ENCODE measurements around the gene PADI3.
A peak's percentile ranks its signal among the peaks of the same experiment; 100 is the strongest.
"Not testable (repeated sequence)": the region's sequence is repeated elsewhere in the genome, so short reads cannot be mapped to it uniquely, and the experiment has no call there.

The PADI3 gene

GRCh38 chr1:17217607-17218006 lies 31.3 kb upstream of the PADI3 start:
- no peak for DNase-seq

- no peak for DNase-seq
These were observed 30.0 kb upstream of the PADI3 start for GRCh38 chr1:17218939-17219338.

GRCh38 chr1:17220287-17220686 lies 28.6 kb upstream of the PADI3 start:
- no peak for DNase-seq

- DNase-seq: no peak
These were observed 26.3 kb upstream of the PADI3 start for GRCh38 chr1:17222557-17222956.

GRCh38 chr1:17224434-17224833 lies 24.5 kb upstream of the PADI3 start:
- no peak for DNase-seq

- no peak for DNase-seq
These were observed 23.8 kb upstream of the PADI3 start for GRCh38 chr1:17225140-17225539.

GRCh38 chr1:17227358-17227915 lies 21.5 kb upstream of the PADI3 start:
- no peak for DNase-seq

GRCh38 chr1:17228619-17229018 lies 20.3 kb upstream of the PADI3 start:
- no peak for DNase-seq

- DNase-seq: no peak
These were observed 19.5 kb upstream of the PADI3 start for GRCh38 chr1:17229379-17229778.

- DNase-seq: no peak
These were observed 18.8 kb upstream of the PADI3 start for GRCh38 chr1:17230106-17230505.

- no peak for DNase-seq
These were observed 18.1 kb upstream of the PADI3 start for GRCh38 chr1:17230671-17231310.

GRCh38 chr1:17232759-17233661 lies 15.9 kb upstream of the PADI3 start:
- DNase-seq: no peak

- no peak for DNase-seq
These were observed 15.1 kb upstream of the PADI3 start for GRCh38 chr1:17233675-17234320.

- no peak for DNase-seq
These were observed 14.5 kb upstream of the PADI3 start for GRCh38 chr1:17234405-17234804.

GRCh38 chr1:17235135-17235885 lies 13.6 kb upstream of the PADI3 start:
- no peak for DNase-seq

- DNase-seq: peak; percentile 57 to 86 (median 76)
These were observed 11.9 kb upstream of the PADI3 start for GRCh38 chr1:17236779-17237560.

- DNase-seq: no peak
These were observed 11.4 kb upstream of the PADI3 start for GRCh38 chr1:17237561-17237903.

GRCh38 chr1:17239420-17239819 lies 9.5 kb upstream of the PADI3 start:
- no peak for DNase-seq

- DNase-seq: not testable (repeated sequence)
These were observed 7.7 kb upstream of the PADI3 start for GRCh38 chr1:17241011-17241779.

- DNase-seq: not testable (repeated sequence)
These were observed 7.2 kb upstream of the PADI3 start for GRCh38 chr1:17241780-17242074.

- DNase-seq: no peak
These were observed 5.6 kb upstream of the PADI3 start for GRCh38 chr1:17243274-17243673.
